ENCODE measurements around the gene XAGE3.
"Not testable (repeated sequence)": the region's sequence is repeated elsewhere in the genome, so short reads cannot be mapped to it uniquely, and the experiment has no call there.

Gene XAGE3

DNA sequence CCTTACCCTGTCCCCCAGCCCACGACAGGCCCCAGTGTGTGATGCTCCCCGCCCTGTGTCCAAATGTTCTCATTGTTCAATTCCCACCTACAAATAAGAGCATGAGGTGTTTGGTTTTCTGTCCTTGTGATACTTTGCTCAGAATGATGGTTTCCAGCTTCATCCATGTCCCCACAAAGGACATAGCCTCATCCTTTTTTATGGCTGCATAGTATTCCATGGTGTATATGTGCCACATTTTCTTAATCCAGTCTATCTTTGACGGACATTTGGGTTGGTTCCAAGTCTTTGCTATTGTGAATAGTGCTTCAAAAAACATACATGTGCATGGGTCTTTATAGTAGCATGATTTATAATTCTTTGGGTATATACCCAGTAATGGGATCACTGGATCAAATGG is 24.3 kb downstream of the XAGE3 start:
- DNase-seq (ENCODE audit: low read depth) = not testable (repeated sequence)

DNA sequence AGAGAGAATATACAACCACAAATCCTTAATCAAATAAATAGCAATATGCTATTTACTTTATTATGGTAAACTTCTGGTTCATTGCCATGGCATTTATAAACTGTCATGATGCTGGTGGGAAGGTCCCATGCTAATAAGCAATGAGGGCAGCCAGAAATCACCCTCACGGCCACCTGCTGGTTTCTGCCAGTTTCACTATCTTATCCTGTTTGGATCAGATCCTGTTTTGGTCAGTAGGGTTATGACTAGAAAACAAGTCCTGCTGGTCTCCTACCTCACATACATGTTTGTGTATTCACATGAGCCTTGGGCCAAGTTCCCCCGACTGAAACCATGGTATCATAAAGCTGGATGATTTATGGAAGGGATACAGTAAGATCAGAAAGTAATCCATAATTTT is 28.7 kb downstream of the XAGE3 start:
- DNase-seq (ENCODE audit: low read depth) = no peak

DNA sequence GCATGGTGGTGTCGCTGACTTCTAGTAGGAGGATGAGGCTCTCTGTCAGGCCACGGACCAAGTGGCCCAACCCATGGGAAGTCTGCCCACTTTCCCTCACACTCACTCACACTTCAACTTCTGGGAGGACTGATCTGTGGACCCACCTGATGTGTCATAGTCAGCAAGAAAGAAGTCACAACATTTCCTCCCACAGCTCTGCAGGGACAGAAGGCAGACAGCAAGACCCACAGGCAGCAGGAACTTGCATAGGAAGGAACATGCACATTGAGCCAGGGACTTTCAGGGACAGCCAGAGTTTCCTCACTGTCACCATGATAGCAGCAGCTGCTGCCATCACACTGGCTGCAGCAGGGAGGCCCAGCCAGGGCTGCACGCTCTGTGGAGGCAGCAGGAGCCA is 37.3 kb downstream of the XAGE3 start:
- DNase-seq (ENCODE audit: low read depth) = no peak

DNA sequence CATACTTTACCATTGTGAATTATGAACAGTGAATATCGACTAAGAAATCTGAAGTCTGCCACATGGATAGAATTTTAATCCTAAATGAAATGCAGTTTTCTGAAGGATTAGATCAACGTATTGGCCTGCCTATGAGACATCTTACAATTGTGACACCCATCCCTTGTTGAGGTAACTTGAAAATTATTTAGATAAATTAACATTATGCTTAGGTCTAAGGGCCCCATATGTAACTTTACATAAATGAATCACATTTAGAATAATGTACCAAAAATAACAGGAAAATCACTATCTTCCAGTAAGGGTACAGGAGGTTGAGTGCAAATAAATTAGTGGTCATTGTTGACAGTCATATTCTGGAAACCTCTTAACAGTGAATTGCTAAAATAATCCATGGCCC is 43.3 kb downstream of the XAGE3 start:
- no peak for DNase-seq (ENCODE audit: low read depth)

DNA sequence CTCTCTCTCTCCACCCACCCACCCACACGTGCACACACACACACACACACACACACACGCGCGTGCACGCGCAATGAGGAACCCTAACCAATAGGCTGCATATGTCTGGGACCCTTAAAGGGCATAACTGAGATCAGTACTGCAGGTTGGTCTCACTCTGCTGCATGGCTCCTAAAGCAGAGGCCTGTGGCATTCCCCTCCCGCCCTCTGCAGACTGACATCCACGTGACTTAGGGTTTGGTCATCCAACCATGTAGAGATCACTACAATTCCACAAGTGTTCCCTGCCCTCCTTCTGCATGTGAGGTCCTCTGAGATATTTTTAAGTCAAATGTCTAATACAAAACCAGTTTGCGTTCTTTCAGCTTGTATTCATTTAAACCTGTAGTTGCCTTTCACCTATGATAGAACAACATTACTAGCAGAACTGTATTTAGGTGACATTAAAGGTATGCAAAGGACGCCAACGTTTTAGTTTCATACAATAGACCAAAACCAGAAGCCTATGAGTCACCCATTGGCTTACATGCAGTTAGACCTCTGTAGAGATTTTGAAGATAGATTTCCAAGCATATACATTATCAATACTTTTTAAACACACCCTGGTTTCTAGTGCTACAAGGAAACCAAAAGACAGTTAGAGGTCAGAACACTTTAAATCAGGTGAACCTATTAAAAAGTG is 46.7 kb downstream of the XAGE3 start:
- no peak for DNase-seq (ENCODE audit: low read depth)

DNA sequence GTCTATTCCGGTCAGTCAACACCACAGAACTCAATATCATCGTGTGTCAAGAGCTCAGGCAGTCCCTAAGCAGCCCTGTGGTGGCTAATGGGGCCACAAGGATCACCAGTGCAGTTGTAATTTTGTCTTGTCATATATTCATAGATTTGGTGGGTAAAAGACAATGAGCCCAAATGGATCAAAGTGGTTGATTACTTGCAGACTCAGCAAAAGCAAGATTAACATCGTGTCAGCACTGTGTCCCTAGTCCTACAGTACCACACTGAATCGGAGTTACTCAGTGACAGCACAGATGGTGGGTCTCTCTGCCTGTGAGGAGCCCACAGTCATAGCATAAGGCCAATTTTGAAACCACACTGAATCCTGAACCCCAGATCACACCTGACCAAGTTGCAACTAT is 48.1 kb downstream of the XAGE3 start:
- DNase-seq (ENCODE audit: low read depth) = no peak

Data from CMK (cell line).